HG02623 (cell line): ENCODE results near the gene CXCL1.
"Not testable (repeated sequence)": the region's sequence is repeated elsewhere in the genome, so short reads cannot be mapped to it uniquely, and the experiment has no call there.

Experiments
- ATAC-seq: cut with Tn5 transposase; IDR thresholded peaks from one replicate; pipeline ENCODE4 v1.9.1; 2021; ENCODE audit warnings: moderate library complexity; ENCODE audit not compliant: unreplicated experiment

The CXCL1 gene

DNA sequence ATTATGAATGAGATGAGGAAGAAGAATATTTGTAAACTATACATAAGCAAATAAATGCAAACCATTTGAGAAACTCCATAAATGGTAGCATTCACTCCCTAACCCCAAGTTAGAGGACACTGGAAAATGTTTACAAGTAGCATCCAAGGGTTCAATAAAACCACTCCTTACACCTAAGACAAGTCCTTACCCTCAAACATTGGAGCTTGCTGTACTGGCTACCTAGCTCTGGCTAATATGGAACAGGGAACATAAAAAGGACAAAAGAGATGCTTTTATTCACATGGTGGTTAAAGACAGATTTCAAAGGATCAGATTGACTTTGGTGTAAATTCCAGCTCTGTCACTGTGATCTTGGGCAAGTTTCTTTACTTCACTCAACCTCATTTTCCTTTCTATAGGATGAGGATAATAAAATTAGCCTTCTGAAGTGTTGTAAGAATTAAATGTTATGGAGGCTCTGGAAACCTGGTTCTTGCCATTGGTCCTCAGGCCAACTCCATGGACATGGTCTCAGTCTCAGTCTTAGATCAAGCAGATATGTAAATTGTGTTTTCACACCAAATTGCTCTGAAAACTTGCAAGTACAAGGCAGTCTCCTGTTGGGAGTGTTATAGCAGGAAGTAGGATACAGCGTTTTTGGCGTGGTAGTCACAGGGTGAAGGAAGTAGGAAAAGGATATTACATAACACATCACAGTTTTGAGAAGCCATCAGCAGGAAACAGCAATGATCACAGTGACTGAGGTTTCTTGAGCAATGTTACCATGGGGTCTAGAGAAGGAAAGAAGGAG, 3.3 kb downstream of the CXCL1 start:
- ATAC-seq: no peak

- no peak for ATAC-seq
Measured at GRCh38 chr4:73874386-73874785, 5.2 kb downstream of the CXCL1 start.

DNA sequence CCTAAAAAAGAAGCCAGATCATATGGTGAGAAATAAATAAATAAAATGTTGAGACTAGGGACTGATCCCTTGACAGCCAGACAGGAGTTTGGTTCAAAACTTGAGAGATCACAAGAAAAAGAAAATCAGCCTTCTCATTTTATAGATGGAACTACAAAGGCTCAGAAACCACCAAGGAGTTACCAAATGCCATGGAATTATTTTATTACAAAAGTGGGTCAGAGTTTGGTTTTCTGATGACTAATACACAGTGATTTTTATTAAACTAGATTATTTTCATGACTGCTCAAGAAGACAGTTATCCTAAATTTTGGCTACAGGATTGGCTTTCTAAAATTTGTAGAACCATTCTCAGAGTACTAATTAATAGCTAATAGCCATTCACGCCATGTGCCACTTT, 6.2 kb downstream of the CXCL1 start:
- no peak for ATAC-seq

DNA sequence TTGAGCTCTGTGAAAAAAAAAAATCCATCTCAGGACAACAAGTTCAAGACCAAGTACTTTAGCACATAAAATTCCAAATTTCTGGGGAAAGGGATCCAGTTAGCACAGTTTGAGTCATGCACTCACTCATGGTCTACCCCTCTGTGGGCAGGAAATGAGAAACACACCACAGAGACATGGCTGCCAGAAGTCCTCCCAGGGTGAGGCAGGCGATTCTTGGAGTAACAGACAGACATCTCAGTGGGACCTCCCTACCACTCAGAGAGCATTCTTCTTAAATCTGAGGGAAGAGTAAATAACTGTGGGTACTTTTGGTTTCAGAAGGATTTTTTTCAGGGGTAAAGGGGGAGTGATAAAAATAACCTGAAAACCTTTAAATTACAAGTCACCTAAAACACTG, 14.1 kb downstream of the CXCL1 start:
- no peak for ATAC-seq

GRCh38 chr4:73885574-73886267, 16.5 kb downstream of the CXCL1 start:
- no peak for ATAC-seq

- no peak for ATAC-seq
Measured at GRCh38 chr4:73891326-73891725, 22.1 kb downstream of the CXCL1 start.

DNA sequence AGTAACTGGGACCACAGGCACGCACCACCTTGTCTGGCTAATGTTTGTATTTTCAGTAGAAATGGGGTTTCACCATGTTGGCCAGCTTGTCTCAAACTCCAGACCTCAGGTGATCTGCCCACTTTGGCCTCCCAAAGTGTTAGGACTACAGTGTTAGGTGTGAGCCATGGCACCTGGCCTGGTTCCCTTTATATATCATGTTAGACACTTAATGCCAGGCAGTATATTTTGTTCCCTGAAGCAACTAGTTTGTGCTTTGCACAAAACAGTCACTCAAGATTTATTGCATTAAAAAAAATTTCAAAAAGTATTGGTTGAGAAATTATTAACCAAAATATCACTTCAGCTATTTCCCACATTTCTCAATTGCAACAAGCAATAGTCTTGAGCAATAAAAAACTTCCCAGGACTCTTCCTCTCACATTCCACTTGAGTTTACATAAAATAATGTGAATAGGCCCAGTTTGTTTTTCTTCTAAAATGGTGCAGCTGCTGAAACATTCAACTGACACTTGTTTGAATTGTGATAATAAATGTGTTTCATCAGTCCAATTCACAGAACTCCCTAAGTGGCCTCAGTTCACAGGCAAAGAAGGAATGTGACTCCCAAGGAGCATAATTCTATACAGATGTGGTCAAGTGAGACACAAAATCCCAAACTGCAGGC, 22.7 kb downstream of the CXCL1 start:
- no peak for ATAC-seq

DNA sequence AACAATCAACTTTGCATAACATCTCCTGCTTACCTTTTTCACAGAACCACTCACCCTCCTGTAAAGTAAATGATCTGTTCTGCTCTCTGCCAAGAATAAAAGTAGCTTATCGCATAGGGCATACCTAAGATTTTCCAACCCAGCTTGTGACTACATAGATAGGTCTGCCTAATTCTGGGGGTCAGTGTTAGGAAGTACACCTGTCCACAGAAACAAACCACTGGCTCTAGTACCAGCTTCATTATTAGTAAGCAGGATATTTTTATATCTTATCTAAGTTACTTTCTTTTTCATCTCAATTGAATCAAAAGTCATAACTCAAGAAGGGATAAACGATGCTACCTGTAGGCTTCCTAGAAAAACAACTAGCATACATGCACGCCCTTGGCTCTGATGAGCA, 23.8 kb downstream of the CXCL1 start:
- no peak for ATAC-seq

DNA sequence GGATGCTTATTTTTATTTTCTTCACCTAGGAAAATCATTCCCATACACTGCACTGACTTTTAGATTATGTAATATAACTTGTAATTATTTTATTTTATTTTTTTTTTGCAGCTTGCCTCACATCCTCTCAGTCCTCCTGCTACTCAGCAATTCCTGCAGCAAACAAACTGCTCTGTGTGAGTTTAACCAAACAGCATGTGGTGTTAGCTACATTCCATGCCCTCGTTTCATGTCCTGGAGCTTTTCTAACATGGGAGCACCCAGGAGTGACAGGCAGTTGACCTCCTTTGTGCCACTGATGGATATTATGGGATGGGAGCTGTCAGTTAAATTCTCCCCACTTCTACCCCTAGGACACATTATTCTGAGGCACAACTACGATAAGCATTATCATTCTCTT, 24.8 kb downstream of the CXCL1 start:
- ATAC-seq: no peak

DNA sequence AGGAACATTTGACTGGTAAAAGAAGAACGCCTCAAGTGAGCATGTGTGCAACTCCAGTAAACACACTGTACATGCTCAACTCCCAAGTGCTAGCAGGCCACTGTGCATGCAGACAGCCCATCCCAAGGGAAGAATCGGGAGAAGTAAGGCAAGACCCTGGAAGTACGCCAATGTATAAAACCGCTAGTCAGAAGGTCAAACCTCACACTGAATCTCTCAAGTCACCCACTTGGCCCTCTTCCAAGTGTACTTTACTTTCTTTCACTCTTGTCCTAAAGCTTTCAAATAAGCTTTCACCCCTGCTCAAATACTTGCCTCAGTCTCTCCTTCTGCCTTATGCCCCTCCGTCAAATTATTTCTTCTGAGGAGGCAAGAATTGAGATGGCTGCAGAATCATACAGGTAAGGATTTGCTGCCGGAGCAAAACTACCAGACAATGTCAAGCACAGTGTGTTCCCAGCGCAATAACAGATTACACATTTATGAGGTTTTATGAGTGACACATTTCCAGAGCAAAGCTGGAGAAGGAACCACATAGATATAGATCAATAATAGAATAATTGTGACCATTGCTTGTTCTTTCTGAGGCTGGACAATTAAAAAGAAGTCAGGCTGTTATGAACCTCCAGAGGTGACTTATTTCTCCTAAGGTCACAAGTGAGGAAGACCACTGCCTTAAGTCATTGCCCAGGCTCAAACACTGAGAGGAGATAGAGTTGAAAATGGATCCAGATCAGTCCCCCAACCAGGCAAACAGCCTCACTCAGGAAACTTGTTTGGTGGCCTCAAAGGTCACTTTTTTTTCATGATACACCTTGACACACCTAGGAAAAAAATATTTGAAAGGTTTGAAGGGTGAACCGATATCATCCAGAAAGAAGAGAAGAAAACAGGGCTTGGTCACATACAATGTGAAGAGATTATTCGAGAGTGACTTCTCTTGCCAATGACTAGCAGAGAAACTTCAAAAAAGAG, 26.3 kb downstream of the CXCL1 start:
- no peak for ATAC-seq

DNA sequence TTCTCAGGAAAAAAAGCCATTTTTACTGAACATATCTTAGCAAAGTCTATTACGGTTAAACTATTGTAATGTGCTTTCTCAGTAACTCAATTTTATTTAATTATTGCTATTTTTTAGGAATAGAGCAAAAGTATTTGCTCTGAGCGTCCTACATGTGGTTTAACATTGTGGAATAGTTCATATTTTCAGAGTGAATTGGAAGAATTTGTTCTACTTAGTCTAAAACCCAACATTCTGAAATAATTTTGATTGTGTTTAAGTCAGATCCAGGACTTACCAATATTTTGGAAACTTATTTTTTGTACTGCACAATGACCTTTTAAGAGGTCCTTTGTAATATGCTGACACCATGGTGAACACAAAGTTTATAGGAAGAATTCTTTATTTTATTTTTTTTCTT, 27.2 kb downstream of the CXCL1 start:
- ATAC-seq: no peak

GRCh38 chr4:73897380-73898136, 28.4 kb downstream of the CXCL1 start:
- ATAC-seq: no peak

DNA sequence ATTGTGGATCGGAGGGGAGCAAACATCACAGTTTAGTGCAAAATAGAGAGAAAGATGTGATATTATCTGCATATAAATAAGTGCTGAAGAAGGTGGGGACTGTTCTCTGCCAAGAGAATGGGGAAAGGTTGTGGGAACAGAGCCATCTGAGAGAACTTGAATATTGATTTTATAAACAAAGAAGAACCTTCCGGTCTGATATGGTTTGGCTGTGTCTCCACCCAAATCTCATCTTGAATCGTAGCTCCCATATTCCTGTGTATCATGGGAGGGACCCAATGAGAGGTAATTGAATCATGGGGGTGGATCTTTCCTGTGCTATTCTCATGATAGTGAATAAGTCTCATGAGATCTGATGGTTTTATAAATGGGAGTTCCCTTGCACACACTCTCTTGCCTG, 30.1 kb downstream of the CXCL1 start:
- not testable (repeated sequence) for ATAC-seq

- no peak for ATAC-seq
Measured at GRCh38 chr4:73901031-73901430, 31.8 kb downstream of the CXCL1 start.

GRCh38 chr4:73902038-73902637, 32.9 kb downstream of the CXCL1 start:
- ATAC-seq: no peak

GRCh38 chr4:73902817-73903547, 33.8 kb downstream of the CXCL1 start:
- ATAC-seq: no peak

- ATAC-seq: no peak
Measured at GRCh38 chr4:73904491-73904890, 35.3 kb downstream of the CXCL1 start.

DNA sequence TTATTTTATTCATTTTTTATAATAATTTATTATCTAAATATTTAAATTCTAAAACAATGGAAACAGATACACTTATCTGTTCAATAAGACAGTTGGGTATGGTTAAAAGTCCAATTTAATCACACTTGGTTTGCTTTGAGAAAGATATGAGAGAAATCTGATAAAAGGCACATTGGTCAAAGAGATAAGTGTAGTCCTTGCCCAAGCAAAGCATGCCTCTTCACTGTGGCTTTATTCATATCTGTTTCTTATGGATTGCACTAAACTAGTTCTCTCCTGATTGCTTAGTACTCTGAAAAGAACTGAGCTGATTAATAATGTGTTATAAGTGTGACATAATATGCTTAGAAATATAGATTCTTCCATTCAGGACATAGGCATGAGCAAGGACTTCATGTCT, 39.8 kb downstream of the CXCL1 start:
- ATAC-seq: no peak

DNA sequence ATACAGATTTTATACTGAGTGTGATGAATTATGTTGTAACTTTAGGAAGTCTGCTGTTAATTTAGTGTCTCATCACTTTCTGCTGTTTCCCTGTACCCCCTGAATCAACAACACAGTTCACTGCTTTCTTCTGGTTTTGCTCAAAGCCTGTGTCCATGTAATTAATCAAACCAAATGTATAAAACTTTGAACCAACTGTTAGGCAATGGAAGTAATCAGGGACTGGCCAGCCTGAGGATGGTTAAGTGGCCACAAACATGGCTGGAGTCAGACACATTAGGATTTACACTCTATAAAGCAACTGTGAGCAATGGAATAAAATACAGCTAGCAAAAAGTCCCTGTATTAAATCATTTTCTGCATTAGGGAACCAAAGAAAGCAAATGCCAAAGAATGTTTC, 42.6 kb downstream of the CXCL1 start:
- ATAC-seq: no peak
